Choroid plexus epithelial cell (primary cell): ENCODE data around the gene LMAN2L.

Experiments used
- DNase-seq: peaks from one replicate; pipeline ENCODE4 v3.0.0-alpha.2; 2010; ENCODE audit warnings: low read depth
- H3K4me3 ChIP-seq: 2 replicates; pipeline ENCODE4 v1.5.1; 2011; ENCODE audit warnings: low read depth, mild to moderate bottlenecking, control low read depth, low read length, moderate library complexity
- CTCF ChIP-seq: conservative IDR thresholded peaks from 2 replicates; pipeline ENCODE4 v1.5.1; 2011; ENCODE audit warnings: low read depth, mild to moderate bottlenecking, control low read depth, inconsistent platforms, low read length, moderate library complexity

The LMAN2L gene

GRCh38 chr2:96683972-96684820 is 55.7 kb downstream of the LMAN2L start:
- DNase-seq: peak; percentile 14
- H3K4me3 ChIP-seq: no peak overlapping the region
- no peak for TF ChIP-seq CTCF

GRCh38 chr2:96683307-96683706 is 56.6 kb downstream of the LMAN2L start:
- no peak for DNase-seq
- no peak for TF ChIP-seq CTCF
- no peak overlapping the region for H3K4me3 ChIP-seq

GRCh38 chr2:96681540-96681939 is 58.3 kb downstream of the LMAN2L start:
- no peak overlapping the region for H3K4me3 ChIP-seq
- no peak for DNase-seq
- no peak for TF ChIP-seq CTCF

- DNase-seq: no peak
- no peak for TF ChIP-seq CTCF
- H3K4me3 ChIP-seq: no peak overlapping the region
Observed at GRCh38 chr2:96680561-96681141, 59.2 kb downstream of the LMAN2L start.

- peak; percentile 42 for DNase-seq
- peak overlapping the region; percentile 17 for H3K4me3 ChIP-seq
- no peak for TF ChIP-seq CTCF
Observed at GRCh38 chr2:96679848-96680247, 60.0 kb downstream of the LMAN2L start.

GRCh38 chr2:96669539-96670215 is 70.2 kb downstream of the LMAN2L start:
- TF ChIP-seq CTCF: no peak
- H3K4me3 ChIP-seq: no peak overlapping the region
- DNase-seq: no peak
